GDM1 (cell line): ENCODE data around the gene IGFBP2.

Experiments used
- DNase-seq: peaks from one replicate; lab custom pipeline; 2025; lab: John Stamatoyannopoulos, UW

Gene IGFBP2

GRCh38 chr2:216661639-216662375, 28.6 kb downstream of the IGFBP2 start:
- no peak for DNase-seq

GRCh38 chr2:216663106-216663505, 29.9 kb downstream of the IGFBP2 start:
- DNase-seq: no peak

GRCh38 chr2:216663846-216664245, 30.6 kb downstream of the IGFBP2 start:
- no peak for DNase-seq

GRCh38 chr2:216664593-216665034, 31.4 kb downstream of the IGFBP2 start:
- DNase-seq: peak; percentile 43

GRCh38 chr2:216665242-216665641, 32.0 kb downstream of the IGFBP2 start:
- no peak for DNase-seq

- no peak for DNase-seq
Measured at GRCh38 chr2:216665717-216666116, 32.5 kb downstream of the IGFBP2 start.

GRCh38 chr2:216666461-216667233, 33.4 kb downstream of the IGFBP2 start:
- peak; percentile 40 for DNase-seq

- no peak for DNase-seq
Measured at GRCh38 chr2:216670266-216671080, 37.3 kb downstream of the IGFBP2 start.

GRCh38 chr2:216671081-216671411, 37.8 kb downstream of the IGFBP2 start:
- no peak for DNase-seq

GRCh38 chr2:216671791-216672343, 38.6 kb downstream of the IGFBP2 start:
- no peak for DNase-seq

- DNase-seq: no peak
Measured at GRCh38 chr2:216672466-216672865, 39.2 kb downstream of the IGFBP2 start.

- DNase-seq: no peak
Measured at GRCh38 chr2:216673021-216673420, 39.8 kb downstream of the IGFBP2 start.

- no peak for DNase-seq
Measured at GRCh38 chr2:216673609-216674008, 40.4 kb downstream of the IGFBP2 start.

GRCh38 chr2:216674376-216674775, 41.2 kb downstream of the IGFBP2 start:
- DNase-seq: no peak

- DNase-seq: no peak
Measured at GRCh38 chr2:216676630-216677029, 43.4 kb downstream of the IGFBP2 start.

- no peak for DNase-seq
Measured at GRCh38 chr2:216677439-216678097, 44.3 kb downstream of the IGFBP2 start.

GRCh38 chr2:216678098-216678465, 44.9 kb downstream of the IGFBP2 start:
- DNase-seq: no peak

GRCh38 chr2:216678813-216679657, 45.8 kb downstream of the IGFBP2 start:
- DNase-seq: no peak

- DNase-seq: no peak
Measured at GRCh38 chr2:216679658-216680024, 46.4 kb downstream of the IGFBP2 start.

GRCh38 chr2:216680951-216681629, 47.9 kb downstream of the IGFBP2 start:
- DNase-seq: no peak
